Measurements from ENCODE around the gene C19orf44.

C19orf44 gene

GRCh38 chr19:16518483-16519229 lies 22.5 kb downstream of the C19orf44 start:
- no peak for DNase-seq (ENCODE audit: low read depth)
- no peak overlapping the region for H3K4me3 ChIP-seq (ENCODE audit: low read length)
- TF ChIP-seq CTCF (conservative IDR thresholded peaks at IDR 0.05; ENCODE audit: low read length) = no peak

GRCh38 chr19:16519230-16519687 lies 23.1 kb downstream of the C19orf44 start:
- no peak for DNase-seq (ENCODE audit: low read depth)
- no peak for TF ChIP-seq CTCF (conservative IDR thresholded peaks at IDR 0.05; ENCODE audit: low read length)
- H3K4me3 ChIP-seq (ENCODE audit: low read length) = no peak overlapping the region

- no peak for TF ChIP-seq CTCF (conservative IDR thresholded peaks at IDR 0.05; ENCODE audit: low read length)
- no peak for DNase-seq (ENCODE audit: low read depth)
- no peak overlapping the region for H3K4me3 ChIP-seq (ENCODE audit: low read length)
Measured at GRCh38 chr19:16520074-16520973, 24.1 kb downstream of the C19orf44 start.

- no peak overlapping the region for H3K4me3 ChIP-seq (ENCODE audit: low read length)
- DNase-seq (ENCODE audit: low read depth) = no peak
- TF ChIP-seq CTCF (conservative IDR thresholded peaks at IDR 0.05; ENCODE audit: low read length) = no peak
Measured at GRCh38 chr19:16520986-16521624, 24.9 kb downstream of the C19orf44 start.

GRCh38 chr19:16521715-16522289 lies 25.6 kb downstream of the C19orf44 start:
- H3K4me3 ChIP-seq (ENCODE audit: low read length) = no peak overlapping the region
- no peak for DNase-seq (ENCODE audit: low read depth)
- TF ChIP-seq CTCF (conservative IDR thresholded peaks at IDR 0.05; ENCODE audit: low read length) = no peak

- DNase-seq (ENCODE audit: low read depth) = no peak
- H3K4me3 ChIP-seq (ENCODE audit: low read length) = no peak overlapping the region
- TF ChIP-seq CTCF (conservative IDR thresholded peaks at IDR 0.05; ENCODE audit: low read length) = no peak
Measured at GRCh38 chr19:16522559-16523377, 26.6 kb downstream of the C19orf44 start.

Measured in AG10803 (cell line).